ENCODE measurements around the gene ACTL10. TPM values are rescaled to one million over a fixed set of nuclear protein-coding genes. Genes with fewer than 3 reads are reported as not detected.

The ACTL10 gene
- total RNA-seq, 2 donors from 2014 or later = 3.5 to 3.8 TPM

- intact Hi-C loops (cut with DNase I, micrococcal nuclease) = no loop called here
- DNase-seq = no peak
- ATAC-seq = no peak
Observed at GRCh38 chr20:33658929-33659328, 7.8 kb upstream of the ACTL10 start.

GRCh38 chr20:33659341-33660034 lies 7.3 kb upstream of the ACTL10 start:
- ATAC-seq (no peak), DNase-seq (peak in 1 of 2 donors; percentile 4)
- intact Hi-C loops (cut with DNase I, micrococcal nuclease) = no loop called here

GRCh38 chr20:33660035-33660684 lies 6.6 kb upstream of the ACTL10 start:
- intact Hi-C loops (cut with DNase I, micrococcal nuclease) = no loop called here
- DNase-seq (peak in 1 of 2 donors; percentile 3), ATAC-seq (no peak)

- intact Hi-C loops (cut with DNase I, micrococcal nuclease) = no loop called here
- no peak for ATAC-seq
- DNase-seq = no peak
Observed at GRCh38 chr20:33660685-33661058, 6.1 kb upstream of the ACTL10 start.

- DNase-seq (peak in 1 of 2 donors; percentile 20), ATAC-seq (no peak)
- intact Hi-C loops (cut with DNase I, micrococcal nuclease) = no loop called here
Observed at GRCh38 chr20:33662172-33662571, 4.6 kb upstream of the ACTL10 start, which contains the start of gene C20orf144. Gene C20orf144 (plus strand): TSS chr20:33662327. CDS start chr20:33662346, 19 bp downstream.

GRCh38 chr20:33663161-33664084 lies 3.3 kb upstream of the ACTL10 start:
- DNase-seq (peak; percentile 82 to 92), ATAC-seq (peak; percentile 50)
- intact Hi-C loops (cut with DNase I, micrococcal nuclease) = no loop called here

DNA sequence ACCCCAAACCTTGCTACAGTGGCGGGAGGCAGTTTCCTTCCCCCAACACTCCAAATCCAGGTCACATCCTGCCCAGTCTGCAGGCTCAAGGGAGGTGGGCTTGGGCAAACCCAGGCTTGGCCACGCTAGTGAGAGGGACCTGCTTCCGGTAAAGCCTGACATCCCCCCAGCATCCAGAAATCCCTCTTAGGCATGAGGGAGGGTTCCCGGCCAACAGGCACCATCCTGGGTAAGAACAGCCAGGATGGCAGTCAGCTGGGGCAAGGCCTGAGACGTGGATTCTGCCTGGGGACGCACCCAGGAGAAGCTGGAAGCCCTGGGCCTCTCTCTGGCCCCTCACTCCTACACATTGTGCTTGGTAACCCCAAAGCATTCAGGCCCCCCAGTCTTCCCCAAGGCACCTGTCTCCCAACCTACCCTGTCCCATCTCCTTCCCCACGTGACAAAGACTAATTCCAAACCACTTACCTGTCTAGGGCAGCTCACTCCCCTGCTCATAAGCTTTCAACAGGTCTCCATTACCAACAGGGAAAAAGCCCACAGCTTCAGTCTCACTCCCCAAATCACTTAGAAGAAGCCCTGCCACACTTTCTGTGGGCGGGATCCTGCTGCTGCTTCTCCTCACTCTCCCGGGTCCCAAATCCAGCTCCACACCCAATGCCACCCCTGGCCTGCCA lies 2.5 kb upstream of the ACTL10 start:
- ATAC-seq (no peak), DNase-seq (no peak)
- intact Hi-C loops (cut with DNase I, micrococcal nuclease) = no loop called here

GRCh38 chr20:33664762-33665144 lies 2.0 kb upstream of the ACTL10 start:
- intact Hi-C loops (cut with DNase I, micrococcal nuclease) = no loop called here
- ATAC-seq (no peak), DNase-seq (no peak)

GRCh38 chr20:33667245-33667675 lies 517 bp downstream of the ACTL10 start:
- intact Hi-C loops (cut with DNase I, micrococcal nuclease) = no loop called here
- DNase-seq (peak; percentile 66 to 75), ATAC-seq (peak; percentile 38)

- ATAC-seq (peak; percentile 58), DNase-seq (peak; percentile 68 to 85)
- intact Hi-C loops (cut with DNase I, micrococcal nuclease) = no loop called here
Observed at GRCh38 chr20:33667676-33668465, 1.1 kb downstream of the ACTL10 start.

GRCh38 chr20:33668466-33669155 lies 1.9 kb downstream of the ACTL10 start:
- intact Hi-C loops (cut with DNase I, micrococcal nuclease) = no loop called here
- DNase-seq (no peak), ATAC-seq (no peak)

GRCh38 chr20:33669224-33669623 lies 2.5 kb downstream of the ACTL10 start:
- DNase-seq (no peak), ATAC-seq (no peak)
- intact Hi-C loops (cut with DNase I, micrococcal nuclease) = no loop called here

- DNase-seq (no peak), ATAC-seq (no peak)
- intact Hi-C loops (cut with DNase I, micrococcal nuclease) = no loop called here
Observed at GRCh38 chr20:33669873-33670640, 3.3 kb downstream of the ACTL10 start.

DNA sequence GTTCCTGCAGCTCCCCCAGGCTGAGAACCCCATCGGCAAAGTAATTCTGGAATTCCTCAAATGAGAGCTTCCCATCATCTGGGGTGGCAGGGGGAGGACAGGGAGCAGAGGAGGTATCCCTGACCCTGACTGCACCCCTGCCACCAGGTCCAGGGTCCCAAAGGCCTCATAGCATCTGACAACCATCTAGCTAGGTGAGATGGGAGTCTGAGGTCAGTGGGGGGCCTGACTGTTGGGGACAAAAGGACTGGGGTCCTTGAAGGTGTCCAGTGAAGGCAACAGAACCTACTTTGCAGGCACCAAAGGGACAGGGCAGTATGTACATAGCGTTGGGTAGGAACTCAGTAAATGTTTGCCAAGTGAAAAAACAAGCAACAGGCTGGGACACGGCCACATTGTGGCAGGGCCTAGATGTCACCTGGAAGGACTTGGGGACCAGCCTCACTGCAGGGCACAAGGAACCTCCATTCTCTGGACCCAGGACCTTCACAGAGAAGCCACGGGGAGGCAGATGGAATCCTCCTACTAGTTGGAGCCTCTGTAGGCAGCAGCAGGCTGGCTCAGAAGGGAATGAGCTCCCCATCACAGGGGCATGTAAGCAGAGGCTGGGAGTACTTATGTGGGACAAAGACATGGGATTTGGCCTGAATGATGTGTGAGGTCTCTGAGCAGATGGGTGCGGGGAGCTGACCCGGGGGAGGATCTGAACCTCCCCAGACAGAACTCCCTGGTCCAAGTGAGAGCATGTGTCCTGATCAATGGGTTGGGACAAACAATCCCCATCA lies 4.2 kb downstream of the ACTL10 start:
- no peak for DNase-seq
- intact Hi-C loops (cut with DNase I, micrococcal nuclease) = no loop called here

GRCh38 chr20:33671573-33672288 lies 5.0 kb downstream of the ACTL10 start:
- ATAC-seq (no peak), DNase-seq (no peak)
- intact Hi-C loops (cut with DNase I, micrococcal nuclease) = no loop called here

More for the DNA sequence above, 4.2 kb downstream of the ACTL10 start:
- ATAC-seq = no peak
